Measurements from ENCODE around the gene C14orf93.

The C14orf93 gene

GRCh38 chr14:22977684-22978486 is 32.1 kb downstream of the C14orf93 start:
- Histone ChIP-seq H3K27me3 (ENCODE audit: control insufficient read depth in 1 of 2, insufficient read depth in 1 of 2, low read length in 2 of 2) (no peaks in the 10 kb centered on the region), H3K4me1 (ENCODE audit: control insufficient read depth, insufficient read depth, low read depth, low read length) (peaks cover 33% of the 10 kb centered on the region), H3K4me2 (ENCODE audit: low read length, poor library complexity, severe bottlenecking) (peak overlapping the region; percentile 64), H3K18ac (ENCODE audit: low read depth in 1 of 2, low read length in 2 of 2) (peak overlapping the region; percentile 84 to 98), H3K14ac (ENCODE audit: low read length in 2 of 2) (peak overlapping the region in 1 of 2 experiments; percentile 76), H3K79me1 (replicated peaks; ENCODE audit: low read length, poor library complexity, severe bottlenecking) (peaks cover 7% of the 10 kb centered on the region), H2BK5ac (ENCODE audit: low read depth, low read length, poor library complexity, severe bottlenecking) (peak overlapping the region; percentile 88), H4K91ac (ENCODE audit: low read length) (peak overlapping the region; percentile 48), H3K36me3 (ENCODE audit: control insufficient read depth in 1 of 2, insufficient read depth in 2 of 2, low read depth in 1 of 2, low read length in 2 of 2) (peaks cover 9 to 31% of the 10 kb centered on the region in 2 experiments), H3K9ac (ENCODE audit: low read length) (peak overlapping the region; percentile 29), H3K4me3 (ENCODE audit: insufficient read depth in 1 of 2, low read depth in 1 of 2, low read length in 2 of 2) (peak overlapping the region in 1 of 2 experiments; percentile 19), H3K27ac (ENCODE audit: low read length, poor library complexity, severe bottlenecking) (peak overlapping the region; percentile 99), H2AFZ (ENCODE audit: low read depth, low read length) (no peak overlapping the region), H2BK12ac (ENCODE audit: low read length in 2 of 2) (peak overlapping the region; percentile 6 to 26), H3K23ac (ENCODE audit: low read length in 2 of 2) (peak overlapping the region in 1 of 2 experiments; percentile 61), H2BK120ac (ENCODE audit: low read depth, low read length) (peak overlapping the region; percentile 76), H2BK15ac (ENCODE audit: low read depth, poor library complexity, severe bottlenecking) (peak overlapping the region; percentile 50), H4K8ac (ENCODE audit: low read length) (peak overlapping the region; percentile 24), H3K9me3 (ENCODE audit: control insufficient read depth, low read length) (no peaks in the 10 kb centered on the region), H2AK5ac (ENCODE audit: low read length, severe bottlenecking) (peak overlapping the region; percentile 99), H3K4ac (ENCODE audit: low read depth in 1 of 2, low read length in 2 of 2) (peak overlapping the region; percentile 5 to 91)
- peak; percentile 66 for DNase-seq
- 4% methylated on average over 7 of the region's 8 CpGs for WGBS

GRCh38 chr14:22977434-22977683 is 32.6 kb downstream of the C14orf93 start:
- Histone ChIP-seq H2BK15ac (ENCODE audit: low read depth, poor library complexity, severe bottlenecking) (no peak overlapping the region), H3K18ac (ENCODE audit: low read depth in 1 of 2, low read length in 2 of 2) (peak overlapping the region; percentile 46 to 82), H2BK5ac (ENCODE audit: low read depth, low read length, poor library complexity, severe bottlenecking) (peak overlapping the region; percentile 88), H3K79me1 (replicated peaks; ENCODE audit: low read length, poor library complexity, severe bottlenecking) (peaks cover 12% of the 10 kb centered on the region), H4K91ac (ENCODE audit: low read length) (peak overlapping the region; percentile 48), H2AK5ac (ENCODE audit: low read length, severe bottlenecking) (peak overlapping the region; percentile 99), H3K9ac (ENCODE audit: low read length) (peak overlapping the region; percentile 25), H2BK12ac (ENCODE audit: low read length in 2 of 2) (peak overlapping the region; percentile 59 to 97), H3K4me1 (ENCODE audit: control insufficient read depth, insufficient read depth, low read depth, low read length) (peaks cover 33% of the 10 kb centered on the region), H3K27ac (ENCODE audit: low read length, poor library complexity, severe bottlenecking) (peak overlapping the region; percentile 99), H2AFZ (ENCODE audit: low read depth, low read length) (no peak overlapping the region), H3K9me3 (ENCODE audit: control insufficient read depth, low read length) (no peaks in the 10 kb centered on the region), H3K4ac (ENCODE audit: low read depth in 1 of 2, low read length in 2 of 2) (peak overlapping the region; percentile 20 to 84), H3K36me3 (ENCODE audit: control insufficient read depth in 1 of 2, insufficient read depth in 2 of 2, low read depth in 1 of 2, low read length in 2 of 2) (peaks cover 9 to 36% of the 10 kb centered on the region in 2 experiments), H3K4me3 (ENCODE audit: insufficient read depth in 1 of 2, low read depth in 1 of 2, low read length in 2 of 2) (no peak overlapping the region), H3K23ac (ENCODE audit: low read length in 2 of 2) (no peak overlapping the region), H3K14ac (ENCODE audit: low read length in 2 of 2) (no peak overlapping the region), H2BK120ac (ENCODE audit: low read depth, low read length) (peak overlapping the region; percentile 96), H3K4me2 (ENCODE audit: low read length, poor library complexity, severe bottlenecking) (peak overlapping the region; percentile 64), H4K8ac (ENCODE audit: low read length) (peak overlapping the region; percentile 8), H3K27me3 (ENCODE audit: control insufficient read depth in 1 of 2, insufficient read depth in 1 of 2, low read length in 2 of 2) (no peaks in the 10 kb centered on the region)
- no peak for DNase-seq

- H4K8ac ChIP-seq (ENCODE audit: low read length): peak overlapping the region; percentile 8
- DNase-seq: peak; percentile 64
- peak overlapping the region; percentile 96 for H2BK120ac ChIP-seq (ENCODE audit: low read depth, low read length)
- no peaks in the 10 kb centered on the region for H3K27me3 ChIP-seq (ENCODE audit: control insufficient read depth in 1 of 2, insufficient read depth in 1 of 2, low read length in 2 of 2)
- H2AK5ac ChIP-seq (ENCODE audit: low read length, severe bottlenecking): peak overlapping the region; percentile 99
- H2BK15ac ChIP-seq (ENCODE audit: low read depth, poor library complexity, severe bottlenecking): peak overlapping the region; percentile 77
- peak overlapping the region; percentile 99 for H3K27ac ChIP-seq (ENCODE audit: low read length, poor library complexity, severe bottlenecking)
- H3K4me3 ChIP-seq (ENCODE audit: insufficient read depth in 1 of 2, low read depth in 1 of 2, low read length in 2 of 2): no peak overlapping the region
- 59% methylated on average over 4 of the region's 6 CpGs for WGBS
- H3K18ac ChIP-seq (ENCODE audit: low read depth in 1 of 2, low read length in 2 of 2): peak overlapping the region; percentile 46 to 82
- H3K79me1 ChIP-seq (replicated peaks; ENCODE audit: low read length, poor library complexity, severe bottlenecking): peaks cover 13% of the 10 kb centered on the region
- peak overlapping the region; percentile 88 for H2BK5ac ChIP-seq (ENCODE audit: low read depth, low read length, poor library complexity, severe bottlenecking)
- peak overlapping the region; percentile 48 for H4K91ac ChIP-seq (ENCODE audit: low read length)
- no peak overlapping the region for H2AFZ ChIP-seq (ENCODE audit: low read depth, low read length)
- no peaks in the 10 kb centered on the region for H3K9me3 ChIP-seq (ENCODE audit: control insufficient read depth, low read length)
- no peak overlapping the region for H3K23ac ChIP-seq (ENCODE audit: low read length in 2 of 2)
- H2BK12ac ChIP-seq (ENCODE audit: low read length in 2 of 2): peak overlapping the region; percentile 59 to 97
- peaks cover 33% of the 10 kb centered on the region for H3K4me1 ChIP-seq (ENCODE audit: control insufficient read depth, insufficient read depth, low read depth, low read length)
- no peak overlapping the region for H3K14ac ChIP-seq (ENCODE audit: low read length in 2 of 2)
- H3K9ac ChIP-seq (ENCODE audit: low read length): peak overlapping the region; percentile 25
- peak overlapping the region; percentile 40 to 84 for H3K4ac ChIP-seq (ENCODE audit: low read depth in 1 of 2, low read length in 2 of 2)
- peak overlapping the region; percentile 64 for H3K4me2 ChIP-seq (ENCODE audit: low read length, poor library complexity, severe bottlenecking)
- H3K36me3 ChIP-seq (ENCODE audit: control insufficient read depth in 1 of 2, insufficient read depth in 2 of 2, low read depth in 1 of 2, low read length in 2 of 2): peaks cover 9 to 40% of the 10 kb centered on the region in 2 experiments
Measured at GRCh38 chr14:22976620-22977433, 33.1 kb downstream of the C14orf93 start.

All from mesenchymal stem cell (in vitro differentiated cells and primary cell).